GM20000 (cell line): ENCODE results near the gene TRIM17.

Source experiments
- DNase-seq: peaks from one replicate; pipeline ENCODE4 v3.0.0; 2012; ENCODE audit warnings: low spot score
- TF ChIP-seq, protein P1 (sequence below): IDR thresholded peaks from 2 replicates; pipeline ENCODE4 v1.5.1; 2012; ENCODE audit warnings: mild to moderate bottlenecking, control low read depth; ENCODE audit errors: extremely low read depth, missing control alignments

Gene TRIM17

DNA sequence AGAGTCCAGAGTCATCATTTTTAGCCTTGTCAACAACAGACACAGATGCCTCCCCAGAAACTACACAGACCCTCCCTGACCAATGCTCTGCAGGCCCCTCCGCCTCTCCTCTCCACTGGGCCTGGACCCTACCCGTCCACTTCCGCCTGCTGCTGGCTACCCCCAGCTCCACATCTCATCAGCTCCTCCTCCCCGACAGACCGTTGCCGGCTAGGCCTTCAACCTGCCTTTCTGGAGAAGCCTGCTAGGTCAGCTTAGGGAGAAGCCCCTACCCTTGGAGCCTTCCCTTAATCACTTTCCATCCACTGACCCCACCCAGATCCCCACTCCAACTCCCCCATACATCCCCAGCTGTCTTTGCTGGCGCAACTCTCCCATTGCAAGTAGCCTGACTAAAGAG lies 1.4 kb downstream of the TRIM17 start:
- DNase-seq = no peak
- TF ChIP-seq, protein P1, sequence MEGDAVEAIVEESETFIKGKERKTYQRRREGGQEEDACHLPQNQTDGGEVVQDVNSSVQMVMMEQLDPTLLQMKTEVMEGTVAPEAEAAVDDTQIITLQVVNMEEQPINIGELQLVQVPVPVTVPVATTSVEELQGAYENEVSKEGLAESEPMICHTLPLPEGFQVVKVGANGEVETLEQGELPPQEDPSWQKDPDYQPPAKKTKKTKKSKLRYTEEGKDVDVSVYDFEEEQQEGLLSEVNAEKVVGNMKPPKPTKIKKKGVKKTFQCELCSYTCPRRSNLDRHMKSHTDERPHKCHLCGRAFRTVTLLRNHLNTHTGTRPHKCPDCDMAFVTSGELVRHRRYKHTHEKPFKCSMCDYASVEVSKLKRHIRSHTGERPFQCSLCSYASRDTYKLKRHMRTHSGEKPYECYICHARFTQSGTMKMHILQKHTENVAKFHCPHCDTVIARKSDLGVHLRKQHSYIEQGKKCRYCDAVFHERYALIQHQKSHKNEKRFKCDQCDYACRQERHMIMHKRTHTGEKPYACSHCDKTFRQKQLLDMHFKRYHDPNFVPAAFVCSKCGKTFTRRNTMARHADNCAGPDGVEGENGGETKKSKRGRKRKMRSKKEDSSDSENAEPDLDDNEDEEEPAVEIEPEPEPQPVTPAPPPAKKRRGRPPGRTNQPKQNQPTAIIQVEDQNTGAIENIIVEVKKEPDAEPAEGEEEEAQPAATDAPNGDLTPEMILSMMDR = no peak

DNA sequence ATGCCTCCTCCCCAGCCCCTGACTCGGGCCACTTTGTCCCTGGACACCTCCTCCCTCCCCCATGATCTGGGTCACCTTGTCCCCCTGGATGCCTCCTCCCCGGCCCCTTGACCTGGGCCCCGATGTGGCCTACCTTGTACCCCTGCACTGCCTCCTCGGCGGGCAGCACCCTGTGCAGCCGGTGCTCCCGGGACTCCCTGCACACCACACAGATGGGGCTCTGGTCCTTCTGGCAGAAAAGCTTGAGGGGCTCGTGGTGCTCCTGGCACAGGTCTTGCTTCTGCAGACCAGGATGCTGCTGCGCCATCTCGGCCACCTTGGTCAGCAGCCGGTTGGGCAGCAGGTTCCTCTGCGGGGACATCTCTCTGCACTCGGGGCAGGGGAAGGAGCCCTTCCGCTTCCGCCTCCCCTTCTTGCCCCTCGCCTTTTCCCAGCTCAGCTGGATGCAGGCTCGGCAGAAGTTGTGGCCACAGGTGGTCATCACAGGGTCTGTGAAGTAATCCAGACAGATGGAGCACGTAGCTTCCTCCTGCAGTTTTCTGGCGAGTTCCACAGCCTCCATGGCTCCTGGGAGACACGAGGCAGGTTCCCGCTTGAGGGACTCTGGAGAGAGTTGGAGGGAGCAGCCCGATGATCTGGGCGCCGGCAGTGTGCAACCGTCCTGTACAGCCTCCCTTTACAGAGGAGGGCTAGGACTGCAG lies 2.0 kb downstream of the TRIM17 start:
- DNase-seq = no peak
- TF ChIP-seq, protein P1 = no peak

- TF ChIP-seq, protein P1 = no peak
- no peak for DNase-seq
These were observed 3.2 kb downstream of the TRIM17 start for GRCh38 chr1:228413241-228414010.

- TF ChIP-seq, protein P1 = no peak
- DNase-seq = no peak
These were observed 4.9 kb downstream of the TRIM17 start for GRCh38 chr1:228411548-228412430.

GRCh38 chr1:228411121-228411520 lies 5.5 kb downstream of the TRIM17 start:
- TF ChIP-seq, protein P1 = no peak
- no peak for DNase-seq

- TF ChIP-seq, protein P1 = no peak
These were observed 6.0 kb downstream of the TRIM17 start for GRCh38 chr1:228410671-228411070.

More at GRCh38 chr1:228410671-228411070, 6.0 kb downstream of the TRIM17 start:
- DNase-seq = no peak
